HG02938 (cell line): ENCODE data around the gene CRB1.

Experiments used
- ATAC-seq: cut with Tn5 transposase; IDR thresholded peaks from one replicate; pipeline ENCODE4 v1.9.1; 2021; ENCODE audit warnings: mild to moderate bottlenecking, moderate library complexity; ENCODE audit not compliant: unreplicated experiment

The CRB1 gene

GRCh38 chr1:197303463-197303862 lies 35.4 kb downstream of the CRB1 start:
- ATAC-seq, result no peak

DNA sequence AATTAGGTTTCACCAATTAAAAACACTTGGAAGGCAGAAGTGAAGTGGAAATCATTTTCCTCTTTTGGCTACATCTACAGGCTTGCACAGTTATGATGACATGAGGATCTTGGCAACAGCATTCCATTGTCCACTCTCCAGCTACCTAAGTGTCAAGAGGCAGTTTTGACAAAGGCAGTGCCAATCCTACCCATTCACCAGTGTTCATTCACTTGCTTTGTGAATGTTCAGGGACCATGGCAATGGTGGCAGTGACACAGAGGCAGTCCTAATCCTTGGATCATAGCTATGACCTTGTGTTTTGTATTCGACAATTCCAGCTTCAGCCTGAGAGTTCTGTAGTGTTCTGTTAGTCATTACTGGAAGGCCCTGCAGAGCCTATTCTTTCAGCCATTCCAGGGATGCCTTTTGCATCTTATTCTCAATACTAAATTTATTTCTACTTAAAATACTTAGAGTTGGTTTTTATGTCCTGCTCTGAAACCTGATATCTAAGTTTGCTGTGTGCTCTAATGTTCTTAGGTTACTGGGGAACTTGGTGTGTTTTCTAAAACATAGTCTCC lies 36.7 kb downstream of the CRB1 start:
- no peak for ATAC-seq

DNA sequence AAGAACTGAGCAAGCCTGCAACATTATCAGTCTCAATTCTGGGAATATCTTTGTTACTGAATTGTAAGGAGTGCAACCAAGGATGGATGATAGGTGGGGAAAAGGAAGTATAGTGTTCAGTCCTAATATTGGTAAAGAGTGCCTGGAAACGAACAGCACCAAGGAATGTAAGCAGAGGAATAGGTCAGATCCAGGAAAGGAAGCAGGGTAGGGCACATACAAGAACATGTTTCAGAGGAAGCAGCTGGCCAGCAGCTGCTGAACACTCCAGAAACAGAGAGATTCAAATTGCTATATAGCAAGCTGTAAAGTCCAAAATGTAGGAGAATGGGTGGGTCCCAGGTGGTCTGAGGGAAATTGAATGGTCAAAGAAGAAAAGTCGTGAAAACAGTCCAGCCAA lies 37.9 kb downstream of the CRB1 start:
- no peak for ATAC-seq

DNA sequence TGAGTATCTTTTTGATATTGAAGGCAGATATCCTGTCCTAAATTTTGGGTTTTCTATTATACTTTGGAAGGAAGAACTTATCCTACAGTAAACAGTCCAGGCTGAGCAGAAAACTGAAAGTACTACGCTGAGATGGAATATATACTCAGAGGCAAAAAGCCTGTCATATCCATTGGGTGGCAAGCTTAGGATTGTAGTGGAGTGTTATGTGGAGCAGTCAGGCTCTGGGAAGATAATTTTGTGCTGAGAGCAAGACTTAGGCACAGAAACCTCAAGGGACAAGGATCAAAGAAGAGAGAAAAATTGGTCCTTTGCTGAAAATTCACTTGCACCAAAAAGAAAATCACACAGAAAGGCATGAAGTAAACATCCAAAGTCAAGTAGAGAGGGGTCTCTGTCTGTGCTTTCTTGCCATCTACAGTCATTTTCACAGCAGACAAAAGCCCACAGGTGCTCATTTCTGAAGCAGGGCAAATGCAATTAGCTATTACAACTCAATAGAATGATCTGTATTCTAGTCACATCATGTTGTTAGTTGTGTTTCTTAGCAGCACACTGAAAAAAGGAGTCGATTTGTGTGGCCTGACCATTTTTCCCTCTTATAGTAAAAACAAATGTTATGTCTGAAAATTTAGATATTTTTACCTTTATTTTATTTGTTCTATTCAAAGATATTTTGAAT lies 38.5 kb downstream of the CRB1 start:
- ATAC-seq, result no peak

GRCh38 chr1:197307136-197307535 lies 39.1 kb downstream of the CRB1 start:
- no peak for ATAC-seq

GRCh38 chr1:197307551-197307950 lies 39.5 kb downstream of the CRB1 start:
- no peak for ATAC-seq

GRCh38 chr1:197311081-197311480 lies 43.0 kb downstream of the CRB1 start:
- ATAC-seq, result no peak

GRCh38 chr1:197312163-197312562 lies 44.1 kb downstream of the CRB1 start:
- no peak for ATAC-seq

DNA sequence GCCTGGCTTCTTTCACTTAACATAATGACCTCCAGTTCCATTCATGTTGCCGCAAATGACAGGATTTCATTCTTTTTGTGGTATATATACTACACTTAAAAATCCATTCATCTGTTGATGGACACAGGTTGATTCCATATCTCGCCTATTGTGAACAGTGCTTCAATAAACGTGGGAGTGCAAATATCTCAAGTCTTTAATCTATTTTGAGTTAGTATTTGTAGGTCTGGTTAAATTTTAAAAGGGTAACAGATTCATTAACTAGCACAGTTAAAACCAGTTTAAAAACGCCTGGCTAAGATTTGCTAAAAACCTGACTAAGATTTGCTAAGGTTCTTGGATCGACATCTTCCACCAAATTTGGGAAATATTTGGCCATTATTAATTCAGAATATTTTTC lies 45.7 kb downstream of the CRB1 start:
- no peak for ATAC-seq

DNA sequence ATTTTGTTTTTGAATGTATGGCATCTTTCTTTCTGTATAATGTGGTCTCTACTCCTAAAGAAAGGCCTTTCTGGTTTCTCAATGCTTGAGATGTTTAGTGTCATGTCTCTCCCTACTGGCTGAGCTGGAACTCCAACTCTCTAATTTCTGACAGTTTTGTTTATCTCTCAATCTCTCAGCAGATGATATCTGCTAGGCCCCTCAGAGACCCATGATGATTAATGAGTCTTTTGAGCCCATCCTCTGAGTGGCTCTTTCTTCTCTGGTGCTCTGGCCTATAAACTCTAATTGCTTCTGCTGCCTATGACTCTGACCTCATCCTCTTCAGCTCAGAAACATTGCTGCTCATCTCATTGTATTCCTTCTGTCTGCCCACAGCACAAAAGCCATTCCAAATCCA lies 46.6 kb downstream of the CRB1 start:
- ATAC-seq, result no peak

DNA sequence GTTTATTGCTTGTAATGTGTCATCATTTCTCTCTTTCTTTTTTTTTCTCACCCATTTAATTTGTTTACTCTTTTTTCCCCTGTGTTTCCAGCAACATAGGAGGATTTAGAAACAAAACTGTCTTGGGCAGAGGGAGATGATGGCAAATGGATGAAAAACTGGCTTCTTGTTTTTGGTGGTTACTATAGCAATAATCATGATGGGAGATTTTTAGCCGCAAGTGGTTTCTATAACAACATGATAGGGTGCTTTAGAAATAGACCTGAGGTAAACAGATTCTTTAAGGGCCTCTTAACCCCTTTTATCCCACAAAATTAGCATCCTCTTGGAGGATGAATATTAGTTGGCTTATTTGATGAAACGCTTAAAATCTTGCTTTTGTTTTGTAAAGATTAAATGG lies 51.6 kb downstream of the CRB1 start:
- no peak for ATAC-seq

GRCh38 chr1:197320991-197321531 lies 53.0 kb downstream of the CRB1 start:
- no peak for ATAC-seq

- no peak for ATAC-seq
These were observed 53.8 kb downstream of the CRB1 start for GRCh38 chr1:197321811-197322210.

DNA sequence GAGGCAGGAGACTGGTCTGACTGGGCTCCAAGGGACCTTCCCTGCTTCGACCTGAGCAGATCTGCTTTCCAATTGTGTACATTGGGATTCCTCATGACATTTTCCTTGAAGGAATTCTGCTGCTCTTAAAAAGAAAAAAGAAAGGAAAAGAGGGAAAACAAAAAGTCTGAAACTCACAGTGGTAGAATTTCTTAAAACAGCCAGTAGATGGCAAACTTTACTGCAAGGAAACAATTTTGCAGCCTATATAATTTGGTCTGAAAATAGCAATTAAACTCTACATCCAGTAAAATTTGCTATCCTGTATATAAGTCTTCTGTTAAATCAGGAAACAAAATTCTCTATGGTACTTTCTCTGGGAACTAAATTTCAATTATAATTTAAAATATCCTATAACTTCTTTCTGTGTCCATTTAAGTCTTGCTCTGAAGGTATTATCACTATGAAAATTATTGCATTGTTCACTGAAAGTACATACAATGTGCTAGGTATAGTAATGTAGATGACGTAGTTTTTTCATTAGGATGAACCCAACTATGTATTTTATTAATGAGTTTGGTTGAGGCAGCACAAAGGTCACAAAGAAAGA lies 59.8 kb downstream of the CRB1 start:
- no peak for ATAC-seq

DNA sequence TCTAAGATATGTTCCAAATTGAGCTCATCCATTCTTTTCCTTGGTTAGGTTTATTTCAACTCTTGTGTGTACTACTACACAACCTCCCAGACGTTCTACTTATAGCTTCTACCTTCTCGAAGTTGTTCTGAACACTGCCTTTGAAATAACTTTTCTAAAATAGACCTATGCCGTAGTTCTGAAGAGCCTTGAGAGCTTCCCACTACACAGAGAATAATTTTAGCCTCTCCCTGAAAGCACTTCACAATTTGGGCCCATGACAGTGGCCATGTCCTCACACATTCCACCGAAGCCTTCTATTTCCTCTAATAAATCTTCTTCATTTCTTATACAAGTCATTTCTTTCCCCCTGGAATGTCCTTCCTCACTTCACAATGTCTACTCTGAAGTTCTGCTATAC lies 62.2 kb downstream of the CRB1 start:
- ATAC-seq, result no peak

DNA sequence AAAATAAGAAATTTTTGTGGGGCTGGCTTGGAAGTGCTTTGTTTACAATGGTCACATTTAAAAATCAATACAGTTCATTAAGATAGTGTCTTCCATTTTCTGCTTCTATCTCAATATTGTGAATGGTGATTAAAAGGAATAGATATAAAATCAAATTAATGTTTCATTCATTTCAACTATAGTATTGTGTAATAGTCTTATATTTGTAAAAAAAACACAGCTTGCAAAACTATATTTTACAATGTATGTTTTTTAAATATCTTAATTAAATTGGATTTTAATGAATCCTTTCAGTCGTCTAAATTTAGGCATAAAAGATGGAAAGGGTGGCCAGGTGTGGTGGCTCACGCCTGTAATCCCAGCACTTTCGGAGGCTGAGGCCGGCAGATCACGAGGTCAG lies 63.5 kb downstream of the CRB1 start:
- ATAC-seq, result no peak

- no peak for ATAC-seq
These were observed 65.0 kb downstream of the CRB1 start for GRCh38 chr1:197333041-197333440.

DNA sequence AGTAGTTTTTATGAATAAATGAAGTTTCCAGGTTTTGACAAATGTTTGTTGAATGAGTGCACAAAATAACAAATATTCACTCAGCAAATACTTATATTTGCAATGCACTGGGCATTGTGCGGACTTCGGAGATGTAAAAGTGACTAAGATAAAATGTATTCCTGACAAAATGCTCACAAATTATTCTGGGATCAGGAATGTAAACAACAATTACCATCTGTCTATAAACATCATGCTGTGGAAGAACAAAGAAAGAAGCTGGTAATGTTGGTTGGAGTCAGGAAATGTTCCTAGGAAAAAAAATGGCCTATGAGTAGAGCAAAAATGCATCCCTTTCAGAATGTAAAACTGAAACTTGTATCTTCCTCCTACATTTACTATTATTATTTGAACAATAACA lies 68.5 kb downstream of the CRB1 start:
- ATAC-seq, result no peak

DNA sequence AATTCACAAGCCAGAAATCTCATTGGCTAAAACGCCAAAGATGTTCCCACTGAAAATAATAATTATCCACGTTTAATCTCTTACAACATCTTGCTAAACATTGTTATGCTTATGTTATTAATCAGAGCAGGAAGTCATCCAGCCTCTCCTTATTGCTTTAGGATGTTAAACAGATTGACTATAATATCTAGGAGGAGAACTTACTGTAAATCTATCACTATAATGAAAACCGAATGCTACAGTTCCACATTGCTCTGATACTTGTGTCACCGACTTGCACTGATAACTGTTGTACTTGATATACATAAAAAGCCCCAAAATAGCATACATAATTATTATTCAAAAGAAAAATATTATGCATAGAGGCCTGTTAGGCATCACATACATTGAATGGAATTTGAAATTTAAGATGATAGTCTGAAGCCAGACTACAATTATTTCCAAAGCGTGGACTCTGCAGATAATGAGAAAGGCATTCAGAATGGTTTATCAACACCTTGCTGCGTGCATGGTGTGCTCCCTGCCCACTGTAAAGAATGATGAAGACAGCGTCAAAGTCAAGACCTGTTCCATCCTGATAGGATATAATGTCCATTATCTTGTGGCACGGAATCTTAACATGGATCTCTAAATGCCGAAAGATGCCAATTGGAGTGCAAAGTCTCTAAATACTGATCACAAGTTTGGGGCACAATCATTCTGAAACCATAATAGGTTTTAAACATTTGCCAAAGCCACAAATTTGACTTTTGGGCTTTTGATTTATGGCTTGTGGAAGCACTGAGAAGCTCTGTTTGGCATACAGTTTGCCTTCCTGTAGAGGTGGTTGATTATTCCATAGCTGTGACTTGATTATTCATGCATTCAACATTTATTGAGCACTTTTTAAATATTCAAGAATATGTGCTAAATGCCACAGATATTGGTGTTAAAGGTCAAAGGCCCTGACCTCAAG lies 71.3 kb downstream of the CRB1 start:
- no peak for ATAC-seq

DNA sequence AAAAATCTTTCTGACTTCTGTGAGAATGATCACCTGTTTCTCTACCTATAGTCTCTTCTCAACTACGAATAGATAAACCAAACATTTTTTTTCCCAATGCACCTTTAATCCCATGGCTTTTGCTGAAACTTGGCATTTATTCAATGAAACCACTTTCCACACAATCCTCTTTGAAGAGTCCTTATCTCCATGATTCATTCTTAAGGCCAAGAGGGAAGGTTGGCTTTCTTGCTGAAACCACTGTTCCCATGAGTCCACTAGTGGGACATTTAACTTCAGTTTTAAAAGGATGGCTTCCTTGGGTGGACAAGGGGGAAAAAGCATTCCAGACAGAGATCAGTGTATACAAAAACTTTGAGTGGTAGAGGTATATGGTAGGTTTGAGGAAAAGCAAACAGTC lies 73.6 kb downstream of the CRB1 start:
- no peak for ATAC-seq

DNA sequence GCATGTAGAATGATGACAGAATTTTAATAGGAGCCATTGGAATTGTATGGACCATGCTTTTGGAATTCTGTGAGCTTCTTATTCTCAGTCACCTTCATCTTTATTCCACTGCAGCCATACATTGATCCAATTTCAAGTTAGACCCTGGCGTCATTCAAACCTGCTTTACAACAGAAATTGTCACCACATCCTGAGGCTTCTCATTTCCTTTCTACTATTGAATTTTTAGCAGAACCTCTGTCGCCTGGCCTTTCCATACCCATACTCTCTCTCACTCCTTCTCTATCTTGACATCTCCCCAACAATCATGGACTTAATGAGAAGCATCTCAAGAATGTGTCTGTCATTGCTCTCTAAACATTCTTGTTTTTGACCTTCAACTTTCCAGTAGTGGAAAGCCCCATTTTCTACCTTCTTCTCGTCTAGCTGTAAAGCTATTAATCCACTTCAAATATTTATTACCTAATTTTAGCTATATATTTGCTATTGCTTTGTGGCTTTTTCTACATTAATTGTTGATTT lies 74.1 kb downstream of the CRB1 start:
- no peak for ATAC-seq
